Effector memory CD4-positive, alpha-beta T cell (primary cell): ENCODE results near the gene TGFBR2.
"Not testable (repeated sequence)": the region's sequence is repeated elsewhere in the genome, so short reads cannot be mapped to it uniquely, and the experiment has no call there.

ENCODE experiments used
- DNase-seq, 3 donors: peaks; one replicate each; pipeline ENCODE4 v3.0.0-alpha.2; 2020
- H3K27ac ChIP-seq: 2 replicates; pipeline ENCODE4 v1.7.0; 2013; ENCODE audit warnings: mild to moderate bottlenecking, low read length, moderate library complexity; ENCODE audit not compliant: insufficient read depth, poor library complexity, severe bottlenecking
- H3K27me3 ChIP-seq: replicated peaks from 2 replicates; pipeline ENCODE4 v1.7.0; 2013; ENCODE audit warnings: mild to moderate bottlenecking, low read length; ENCODE audit not compliant: insufficient read depth, control insufficient read depth, poor library complexity, severe bottlenecking
- H3K36me3 ChIP-seq: 2 replicates; pipeline ENCODE4 v1.7.0; 2013; ENCODE audit warnings: mild to moderate bottlenecking, low read length, moderate library complexity; ENCODE audit not compliant: control insufficient read depth, insufficient read depth
- H3K4me1 ChIP-seq: 2 replicates; pipeline ENCODE4 v1.7.0; 2013; ENCODE audit warnings: low read length, mild to moderate bottlenecking; ENCODE audit not compliant: control insufficient read depth, insufficient read depth, poor library complexity, severe bottlenecking
- H3K4me3 ChIP-seq: 2 replicates; pipeline ENCODE4 v1.7.0; 2013; ENCODE audit warnings: low read length, low read depth, mild to moderate bottlenecking; ENCODE audit not compliant: insufficient read depth, poor library complexity, severe bottlenecking
- H3K9me3 ChIP-seq: 2 replicates; pipeline ENCODE4 v1.7.0; 2013; ENCODE audit warnings: mild to moderate bottlenecking, low read length, moderate library complexity; ENCODE audit not compliant: control insufficient read depth

TGFBR2 gene

DNA sequence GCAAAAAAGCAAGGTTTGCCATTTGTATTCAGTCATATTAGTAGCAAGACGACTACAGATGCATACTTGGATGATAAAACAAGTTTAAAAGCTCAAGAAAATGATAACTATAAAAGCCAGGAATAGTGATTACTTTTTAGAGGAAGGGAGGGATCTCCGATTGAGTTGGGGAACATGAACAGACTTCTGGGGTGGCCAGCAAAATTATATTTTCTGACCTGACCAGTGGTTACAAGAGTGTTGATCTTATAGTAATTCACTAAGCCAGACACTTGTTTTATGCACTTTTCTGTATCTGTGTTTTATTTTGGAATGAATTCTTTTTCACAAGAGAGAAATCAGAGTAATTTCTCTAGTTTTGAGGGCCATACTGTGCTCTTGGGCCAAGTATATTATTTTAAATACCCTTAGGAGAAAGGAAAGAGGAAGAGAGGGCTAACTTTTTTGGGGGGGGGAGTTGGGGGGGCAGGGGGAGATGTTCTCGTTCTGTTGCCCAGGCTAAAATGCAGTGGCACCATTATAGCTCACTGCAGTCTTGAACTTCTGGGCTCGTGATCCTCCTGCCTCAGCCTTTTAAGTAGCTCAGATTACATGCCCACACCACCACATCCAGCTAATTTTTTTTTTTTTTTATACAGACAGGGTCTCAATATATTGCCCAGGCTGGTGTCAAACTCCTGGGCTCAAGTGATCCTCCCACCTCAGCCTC lies 57.3 kb downstream of the TGFBR2 start:
- H3K4me1 ChIP-seq = peaks cover 61% of the 10 kb centered on the region
- no peaks in the 10 kb centered on the region for H3K36me3 ChIP-seq
- peak overlapping the region; percentile 65 for H3K27ac ChIP-seq
- H3K27me3 ChIP-seq = no peaks in the 10 kb centered on the region
- no peaks in the 10 kb centered on the region for H3K9me3 ChIP-seq
- no peak overlapping the region for H3K4me3 ChIP-seq
- DNase-seq = no peak

GRCh38 chr3:30664459-30664858 lies 58.1 kb downstream of the TGFBR2 start:
- no peaks in the 10 kb centered on the region for H3K36me3 ChIP-seq
- no peak for DNase-seq
- no peaks in the 10 kb centered on the region for H3K27me3 ChIP-seq
- H3K9me3 ChIP-seq = no peaks in the 10 kb centered on the region
- peak overlapping the region; percentile 65 for H3K27ac ChIP-seq
- peak overlapping the region; percentile 12 for H3K4me3 ChIP-seq
- peaks cover 53% of the 10 kb centered on the region for H3K4me1 ChIP-seq

- H3K4me1 ChIP-seq = peaks cover 49% of the 10 kb centered on the region
Observed at GRCh38 chr3:30664884-30665283, 58.5 kb downstream of the TGFBR2 start.

DNA sequence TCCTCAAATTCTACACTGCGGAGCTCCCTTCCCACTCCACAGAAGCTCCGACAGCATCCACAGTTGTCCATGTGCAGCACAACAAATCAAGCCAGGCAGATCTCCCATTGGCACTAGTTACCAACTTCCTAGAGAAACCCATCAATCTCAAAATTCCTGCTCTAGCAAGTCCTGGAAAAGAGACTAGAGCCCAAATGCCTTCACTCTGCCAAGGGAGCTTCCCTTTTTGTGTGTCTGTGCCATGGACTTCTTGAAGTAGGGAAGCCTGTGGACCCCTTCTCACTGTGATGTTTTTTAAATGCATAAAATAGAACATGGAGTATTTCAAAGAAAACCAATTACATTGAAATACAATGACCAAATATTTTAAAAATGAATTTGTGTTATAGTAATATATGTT lies 59.1 kb downstream of the TGFBR2 start:
- H3K36me3 ChIP-seq = no peaks in the 10 kb centered on the region
- no peaks in the 10 kb centered on the region for H3K9me3 ChIP-seq
- no peak for DNase-seq
- H3K4me1 ChIP-seq = peaks cover 45% of the 10 kb centered on the region
- H3K27ac ChIP-seq = peak overlapping the region; percentile 65
- H3K27me3 ChIP-seq = no peaks in the 10 kb centered on the region
- H3K4me3 ChIP-seq = no peak overlapping the region

More at GRCh38 chr3:30664884-30665283, 58.5 kb downstream of the TGFBR2 start:
- Histone ChIP-seq H3K27ac (peak overlapping the region; percentile 65), H3K27me3 (no peaks in the 10 kb centered on the region), H3K9me3 (no peaks in the 10 kb centered on the region), H3K4me3 (peak overlapping the region; percentile 12), H3K36me3 (no peaks in the 10 kb centered on the region)
- no peak for DNase-seq

GRCh38 chr3:30666572-30667279 lies 60.3 kb downstream of the TGFBR2 start:
- Histone ChIP-seq H3K27me3 (no peaks in the 10 kb centered on the region), H3K36me3 (peaks cover 3% of the 10 kb centered on the region), H3K4me1 (peaks cover 34% of the 10 kb centered on the region), H3K27ac (peak overlapping the region; percentile 50), H3K4me3 (no peak overlapping the region), H3K9me3 (no peaks in the 10 kb centered on the region)
- DNase-seq = no peak

- DNase-seq = no peak
- no peak overlapping the region for H3K4me3 ChIP-seq
- H3K27me3 ChIP-seq = no peaks in the 10 kb centered on the region
- H3K4me1 ChIP-seq = peaks cover 37% of the 10 kb centered on the region
- H3K36me3 ChIP-seq = peaks cover 5% of the 10 kb centered on the region
- H3K9me3 ChIP-seq = no peaks in the 10 kb centered on the region
- peak overlapping the region; percentile 50 for H3K27ac ChIP-seq
Observed at GRCh38 chr3:30667280-30667651, 60.9 kb downstream of the TGFBR2 start.

- DNase-seq = no peak
- Histone ChIP-seq H3K27ac (peak overlapping the region; percentile 50), H3K4me3 (no peak overlapping the region), H3K4me1 (peaks cover 42% of the 10 kb centered on the region), H3K9me3 (no peaks in the 10 kb centered on the region), H3K27me3 (no peaks in the 10 kb centered on the region), H3K36me3 (peaks cover 13% of the 10 kb centered on the region)
Observed at GRCh38 chr3:30668051-30668609, 61.7 kb downstream of the TGFBR2 start.

DNA sequence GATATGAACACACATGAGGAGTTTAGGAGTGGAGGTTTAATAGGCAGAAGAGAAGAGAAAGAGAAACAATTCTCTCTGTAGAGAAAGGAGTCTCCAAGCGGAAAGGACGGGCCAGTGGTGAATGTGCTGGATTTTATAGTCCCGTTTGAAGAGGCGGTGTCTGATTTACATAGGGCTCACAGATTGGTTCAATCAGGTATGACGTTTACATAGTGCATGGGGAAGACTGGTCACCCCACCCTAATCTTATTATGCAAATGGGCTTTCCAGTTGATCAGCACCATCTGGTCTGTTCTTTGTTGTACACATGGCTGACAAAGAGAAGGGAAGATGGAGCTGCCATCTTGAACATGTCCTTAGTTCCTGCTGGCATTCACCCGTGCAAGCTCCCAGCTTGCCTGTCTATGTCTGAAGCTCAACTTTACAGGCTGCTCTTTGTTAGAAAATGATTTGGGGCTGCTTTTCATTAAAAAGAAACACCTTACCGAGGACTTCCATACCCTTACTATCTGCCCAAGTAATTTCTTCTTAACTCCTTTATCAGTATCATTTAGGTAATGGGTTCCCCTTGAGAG lies 63.0 kb downstream of the TGFBR2 start:
- H3K4me1 ChIP-seq = peaks cover 35% of the 10 kb centered on the region
- not testable (repeated sequence) for H3K9me3 ChIP-seq, H3K4me3 ChIP-seq, H3K27me3 ChIP-seq, H3K27ac ChIP-seq, DNase-seq
- H3K36me3 ChIP-seq = peaks cover 24% of the 10 kb centered on the region

GRCh38 chr3:30670292-30670691 lies 63.9 kb downstream of the TGFBR2 start:
- no peaks in the 10 kb centered on the region for H3K27me3 ChIP-seq
- DNase-seq = no peak
- H3K4me3 ChIP-seq = no peak overlapping the region
- no peak overlapping the region for H3K27ac ChIP-seq
- peaks cover 26% of the 10 kb centered on the region for H3K4me1 ChIP-seq
- peaks cover 33% of the 10 kb centered on the region for H3K36me3 ChIP-seq
- no peaks in the 10 kb centered on the region for H3K9me3 ChIP-seq
